H9 (cell line): ENCODE measurements around the gene POFUT1. TPM values are rescaled to one million over a fixed set of nuclear protein-coding genes. Genes with fewer than 3 reads are reported as not detected.

Experiments
- DNase-seq: peaks from one replicate; pipeline ENCODE4 v3.0.0-alpha.2; 2017
- H2AFZ ChIP-seq: one replicate; pipeline ENCODE4 v1.6.1; 2013; ENCODE audit warnings: mild to moderate bottlenecking, low read length, control low read depth, moderate library complexity
- H2AK5ac ChIP-seq: 2 replicates; pipeline ENCODE4 v1.6.1; 2013; ENCODE audit warnings: low read length, control low read depth, mixed read lengths; ENCODE audit not compliant: insufficient read length
- H2BK120ac ChIP-seq: one replicate; pipeline ENCODE4 v1.6.1; 2013; ENCODE audit warnings: low read depth, mild to moderate bottlenecking, low read length, control low read depth, inconsistent platforms; ENCODE audit not compliant: poor library complexity, severe bottlenecking
- H2BK12ac ChIP-seq: 2 replicates; pipeline ENCODE4 v1.6.1; 2013; ENCODE audit warnings: low read length, control low read depth, mixed read lengths, low read depth; ENCODE audit not compliant: insufficient read length
- H2BK15ac ChIP-seq: 2 replicates; pipeline ENCODE4 v1.6.1; 2013; ENCODE audit warnings: low read depth, low read length, control low read depth
- H2BK20ac ChIP-seq: one replicate; pipeline ENCODE4 v1.6.1; 2013; ENCODE audit warnings: low read depth, mild to moderate bottlenecking, low read length, control low read depth, inconsistent platforms; ENCODE audit not compliant: poor library complexity, severe bottlenecking
- H2BK5ac ChIP-seq: 2 replicates; pipeline ENCODE4 v1.6.1; 2013; ENCODE audit warnings: low read length, control low read depth, mixed read lengths; ENCODE audit not compliant: insufficient read length
- H3K14ac ChIP-seq: 2 replicates; pipeline ENCODE4 v1.6.1; 2013; ENCODE audit warnings: low read length, control low read depth; ENCODE audit not compliant: insufficient read depth
- H3K18ac ChIP-seq: 2 replicates; pipeline ENCODE4 v1.6.1; 2013; ENCODE audit warnings: low read depth, mild to moderate bottlenecking, mixed read lengths, low read length, control low read depth; ENCODE audit not compliant: insufficient read length
- H3K23ac ChIP-seq: 2 replicates; pipeline ENCODE4 v1.6.1; 2013; ENCODE audit warnings: low read length, control low read depth, mixed read lengths, low read depth; ENCODE audit not compliant: insufficient read length
- H3K23me2 ChIP-seq: 2 replicates; pipeline ENCODE4 v1.6.1; 2013; ENCODE audit warnings: low read depth, mild to moderate bottlenecking, mixed read lengths, low read length, control low read depth; ENCODE audit not compliant: insufficient read length, poor library complexity, severe bottlenecking
- H3K27ac ChIP-seq: 2 replicates; pipeline ENCODE4 v1.5.1; 2013; ENCODE audit warnings: low read length, control low read depth, mixed read lengths, low read depth; ENCODE audit not compliant: insufficient read length
- H3K27me3 ChIP-seq: 2 replicates; pipeline ENCODE4 v1.6.1; 2013; ENCODE audit warnings: low read length, control low read depth, inconsistent platforms; ENCODE audit not compliant: insufficient read depth
- H3K4ac ChIP-seq: 2 replicates; pipeline ENCODE4 v1.6.1; 2013; ENCODE audit warnings: low read depth, mild to moderate bottlenecking, control low read depth, inconsistent platforms, low read length, moderate library complexity
- H3K4me1 ChIP-seq: 2 replicates; pipeline ENCODE4 v1.6.1; 2013; ENCODE audit warnings: low read length, control low read depth, inconsistent platforms; ENCODE audit not compliant: insufficient read depth
- H3K4me2 ChIP-seq: 2 replicates; pipeline ENCODE4 v1.6.1; 2013; ENCODE audit warnings: low read length, control low read depth, mixed read lengths; ENCODE audit not compliant: insufficient read length, insufficient read depth
- H3K56ac ChIP-seq: 2 replicates; pipeline ENCODE4 v1.6.1; 2013; ENCODE audit warnings: low read depth, mild to moderate bottlenecking, mixed read lengths, low read length, control low read depth; ENCODE audit not compliant: insufficient read length
- H3K79me1 ChIP-seq: 2 replicates; pipeline ENCODE4 v1.6.1; 2013; ENCODE audit warnings: low read depth, mild to moderate bottlenecking, moderate library complexity, low read length, control low read depth, inconsistent platforms; ENCODE audit not compliant: insufficient read depth, poor library complexity, severe bottlenecking
- H3K79me2 ChIP-seq: 2 replicates; pipeline ENCODE4 v1.6.1; 2013; ENCODE audit warnings: low read length, control low read depth, inconsistent platforms; ENCODE audit not compliant: insufficient read depth
- H3K9ac ChIP-seq: 2 replicates; pipeline ENCODE4 v1.6.1; 2013; ENCODE audit warnings: low read length, control low read depth, mixed read lengths; ENCODE audit not compliant: insufficient read length; ENCODE audit errors: extremely low read depth
- H3K9me3 ChIP-seq: one replicate; pipeline ENCODE4 v1.6.1; 2013; ENCODE audit warnings: low read depth, low read length, inconsistent platforms; ENCODE audit not compliant: control insufficient read depth
- H3T11ph ChIP-seq: one replicate; pipeline ENCODE4 v1.6.1; 2013; ENCODE audit warnings: mild to moderate bottlenecking, low read length, control low read depth, inconsistent platforms
- H4K20me1 ChIP-seq: one replicate; pipeline ENCODE4 v1.6.1; 2013; ENCODE audit not compliant: control insufficient read depth, insufficient read length, insufficient read depth
- H4K5ac ChIP-seq: 2 replicates; pipeline ENCODE4 v1.6.1; 2013; ENCODE audit warnings: low read depth, mild to moderate bottlenecking, mixed read lengths, low read length, control low read depth; ENCODE audit not compliant: insufficient read length
- H4K8ac ChIP-seq: replicated peaks from 2 replicates; pipeline ENCODE4 v1.6.1; 2013; ENCODE audit warnings: low read length, control low read depth, mixed read lengths, low read depth; ENCODE audit not compliant: insufficient read length
- H4K91ac ChIP-seq: 2 replicates; pipeline ENCODE4 v1.6.1; 2013; ENCODE audit warnings: low read depth, mild to moderate bottlenecking, moderate library complexity, mixed read lengths, low read length, control low read depth; ENCODE audit not compliant: insufficient read length
- H3K27ac Mint-ChIP-seq, 3 experiments: 2 replicates in 2 of 3; 3 replicates in 1 of 3; pipeline ENCODE4 v1.8.0; 2020 to 2021; ENCODE audit warnings: mixed read lengths in 3 of 3, mild to moderate bottlenecking in 1 of 3, moderate library complexity in 1 of 3
- H3K27me3 Mint-ChIP-seq: 2 replicates; pipeline ENCODE4 v1.8.0; 2021; ENCODE audit warnings: low read depth, mild to moderate bottlenecking, moderate library complexity, mixed read lengths
- H3K36me3 Mint-ChIP-seq, 3 experiments: 2 replicates in 2 of 3; 3 replicates in 1 of 3; pipeline ENCODE4 v1.8.0; 2020 to 2021; ENCODE audit warnings: low read depth in 3 of 3, mixed read lengths in 3 of 3; ENCODE audit not compliant: insufficient read depth in 1 of 3
- H3K4me1 Mint-ChIP-seq, 2 experiments: 2 replicates each; pipeline ENCODE4 v1.8.0; 2020; ENCODE audit warnings: mixed read lengths in 2 of 2
- H3K4me3 Mint-ChIP-seq, 2 experiments: 2 replicates in 1 of 2; 3 replicates in 1 of 2; pipeline ENCODE4 v1.8.0; 2020 to 2021; ENCODE audit warnings: mild to moderate bottlenecking in 2 of 2, mixed read lengths in 2 of 2, moderate library complexity in 1 of 2
- H3K9me3 Mint-ChIP-seq, 2 experiments: 2 replicates in 1 of 2; 3 replicates in 1 of 2; pipeline ENCODE4 v1.8.0; 2020; ENCODE audit warnings: mild to moderate bottlenecking in 2 of 2, mixed read lengths in 2 of 2, moderate library complexity in 1 of 2
- CTCF ChIP-seq: fragments of 200-600 bp; sonication (generic); conservative IDR thresholded peaks from 3 replicates; pipeline ENCODE4 v1.8.0; 2021; ENCODE audit warnings: antibody characterized with exemption, mild to moderate bottlenecking
- WGBS: extraction: QIAGEN DNeasy Blood & Tissue Kit; methylation state at CpG from one replicate; pipeline ENCODE4 v1.1.7; 2013; ENCODE audit warnings: missing lambda C conversion rate, low lambda C conversion rate, mixed read lengths; ENCODE audit not compliant: insufficient read length; ENCODE audit errors: extremely low coverage; 5-methylcytosine and 5-hydroxymethylcytosine counted together
- total RNA-seq: library from RNA; stranded (reverse); gene quantifications from 2 replicates; pipeline ENCODE4 v1.2.1, GENCODE V29; 2021

The POFUT1 gene
- total RNA-seq, 1 experiment from 2014 or later: 41.2 TPM

- H4K5ac ChIP-seq: no peak overlapping the region
- H3K4me3 Mint-ChIP-seq: no peak overlapping the region
- no peak overlapping the region for H3T11ph ChIP-seq
- H4K20me1 ChIP-seq: no peaks in the 10 kb centered on the region
- H3K14ac ChIP-seq: no peak overlapping the region
- no peak overlapping the region for H4K91ac ChIP-seq
- no peaks in the 10 kb centered on the region for H3K23me2 ChIP-seq
- no peaks in the 10 kb centered on the region for H3K9me3 ChIP-seq
- DNase-seq: no peak
- no peak overlapping the region for H3K9ac ChIP-seq
- no peak overlapping the region for H2BK120ac ChIP-seq
- no peak overlapping the region for H3K23ac ChIP-seq
- no peak overlapping the region for H2AK5ac ChIP-seq
- H2BK12ac ChIP-seq: no peak overlapping the region
- H3K9me3 Mint-ChIP-seq: no peaks in the 10 kb centered on the region
- H3K79me2 ChIP-seq: no peaks in the 10 kb centered on the region
- no peak overlapping the region for H2BK20ac ChIP-seq
- no peaks in the 10 kb centered on the region for H3K27me3 ChIP-seq
- no peak overlapping the region for H2AFZ ChIP-seq
- H3K4me1 ChIP-seq: no peaks in the 10 kb centered on the region
- no peak overlapping the region for H3K27ac ChIP-seq
- H3K27me3 Mint-ChIP-seq: no peaks in the 10 kb centered on the region
- no peak overlapping the region for H3K27ac Mint-ChIP-seq
- no peak overlapping the region for H3K4me2 ChIP-seq
- no peak overlapping the region for H3K18ac ChIP-seq
- no peak overlapping the region for H2BK5ac ChIP-seq
- WGBS: no CpG with 5 or more reads among the region's 8 CpGs
- H3K4ac ChIP-seq: no peak overlapping the region
- no peak overlapping the region for H3K56ac ChIP-seq
- no peak overlapping the region for H2BK15ac ChIP-seq
- H3K4me1 Mint-ChIP-seq: no peaks in the 10 kb centered on the region
- no peak for TF ChIP-seq CTCF
- H3K79me1 ChIP-seq: no peaks in the 10 kb centered on the region
- H3K36me3 Mint-ChIP-seq: peaks cover 14 to 81% (median 60%) of the 10 kb centered on the region in 3 experiments
- H4K8ac ChIP-seq: no peak overlapping the region
These were observed 7.5 kb downstream of the POFUT1 start for GRCh38 chr20:32215147-32215546.
